H9 (cell line): ENCODE data around the gene HIPK3. TPM values are rescaled to one million over a fixed set of nuclear protein-coding genes. Genes with fewer than 3 reads are reported as not detected.

Experiments used
- DNase-seq: peaks from one replicate; pipeline ENCODE4 v3.0.0-alpha.2; 2017
- H2AFZ ChIP-seq: one replicate; pipeline ENCODE4 v1.6.1; 2013; ENCODE audit warnings: mild to moderate bottlenecking, low read length, control low read depth, moderate library complexity
- H2AK5ac ChIP-seq: 2 replicates; pipeline ENCODE4 v1.6.1; 2013; ENCODE audit warnings: low read length, control low read depth, mixed read lengths; ENCODE audit not compliant: insufficient read length
- H2BK120ac ChIP-seq: one replicate; pipeline ENCODE4 v1.6.1; 2013; ENCODE audit warnings: low read depth, mild to moderate bottlenecking, low read length, control low read depth, inconsistent platforms; ENCODE audit not compliant: poor library complexity, severe bottlenecking
- H2BK12ac ChIP-seq: 2 replicates; pipeline ENCODE4 v1.6.1; 2013; ENCODE audit warnings: low read length, control low read depth, mixed read lengths, low read depth; ENCODE audit not compliant: insufficient read length
- H2BK15ac ChIP-seq: 2 replicates; pipeline ENCODE4 v1.6.1; 2013; ENCODE audit warnings: low read depth, low read length, control low read depth
- H2BK20ac ChIP-seq: one replicate; pipeline ENCODE4 v1.6.1; 2013; ENCODE audit warnings: low read depth, mild to moderate bottlenecking, low read length, control low read depth, inconsistent platforms; ENCODE audit not compliant: poor library complexity, severe bottlenecking
- H2BK5ac ChIP-seq: 2 replicates; pipeline ENCODE4 v1.6.1; 2013; ENCODE audit warnings: low read length, control low read depth, mixed read lengths; ENCODE audit not compliant: insufficient read length
- H3K14ac ChIP-seq: 2 replicates; pipeline ENCODE4 v1.6.1; 2013; ENCODE audit warnings: low read length, control low read depth; ENCODE audit not compliant: insufficient read depth
- H3K18ac ChIP-seq: 2 replicates; pipeline ENCODE4 v1.6.1; 2013; ENCODE audit warnings: low read depth, mild to moderate bottlenecking, mixed read lengths, low read length, control low read depth; ENCODE audit not compliant: insufficient read length
- H3K23ac ChIP-seq: 2 replicates; pipeline ENCODE4 v1.6.1; 2013; ENCODE audit warnings: low read length, control low read depth, mixed read lengths, low read depth; ENCODE audit not compliant: insufficient read length
- H3K23me2 ChIP-seq: 2 replicates; pipeline ENCODE4 v1.6.1; 2013; ENCODE audit warnings: low read depth, mild to moderate bottlenecking, mixed read lengths, low read length, control low read depth; ENCODE audit not compliant: insufficient read length, poor library complexity, severe bottlenecking
- H3K27ac ChIP-seq: 2 replicates; pipeline ENCODE4 v1.5.1; 2013; ENCODE audit warnings: low read length, control low read depth, mixed read lengths, low read depth; ENCODE audit not compliant: insufficient read length
- H3K27me3 ChIP-seq: 2 replicates; pipeline ENCODE4 v1.6.1; 2013; ENCODE audit warnings: low read length, control low read depth, inconsistent platforms; ENCODE audit not compliant: insufficient read depth
- H3K4ac ChIP-seq: 2 replicates; pipeline ENCODE4 v1.6.1; 2013; ENCODE audit warnings: low read depth, mild to moderate bottlenecking, control low read depth, inconsistent platforms, low read length, moderate library complexity
- H3K4me1 ChIP-seq: 2 replicates; pipeline ENCODE4 v1.6.1; 2013; ENCODE audit warnings: low read length, control low read depth, inconsistent platforms; ENCODE audit not compliant: insufficient read depth
- H3K4me2 ChIP-seq: 2 replicates; pipeline ENCODE4 v1.6.1; 2013; ENCODE audit warnings: low read length, control low read depth, mixed read lengths; ENCODE audit not compliant: insufficient read length, insufficient read depth
- H3K56ac ChIP-seq: 2 replicates; pipeline ENCODE4 v1.6.1; 2013; ENCODE audit warnings: low read depth, mild to moderate bottlenecking, mixed read lengths, low read length, control low read depth; ENCODE audit not compliant: insufficient read length
- H3K79me1 ChIP-seq: 2 replicates; pipeline ENCODE4 v1.6.1; 2013; ENCODE audit warnings: low read depth, mild to moderate bottlenecking, moderate library complexity, low read length, control low read depth, inconsistent platforms; ENCODE audit not compliant: insufficient read depth, poor library complexity, severe bottlenecking
- H3K79me2 ChIP-seq: 2 replicates; pipeline ENCODE4 v1.6.1; 2013; ENCODE audit warnings: low read length, control low read depth, inconsistent platforms; ENCODE audit not compliant: insufficient read depth
- H3K9ac ChIP-seq: 2 replicates; pipeline ENCODE4 v1.6.1; 2013; ENCODE audit warnings: low read length, control low read depth, mixed read lengths; ENCODE audit not compliant: insufficient read length; ENCODE audit errors: extremely low read depth
- H3K9me3 ChIP-seq: one replicate; pipeline ENCODE4 v1.6.1; 2013; ENCODE audit warnings: low read depth, low read length, inconsistent platforms; ENCODE audit not compliant: control insufficient read depth
- H3T11ph ChIP-seq: one replicate; pipeline ENCODE4 v1.6.1; 2013; ENCODE audit warnings: mild to moderate bottlenecking, low read length, control low read depth, inconsistent platforms
- H4K20me1 ChIP-seq: one replicate; pipeline ENCODE4 v1.6.1; 2013; ENCODE audit not compliant: control insufficient read depth, insufficient read length, insufficient read depth
- H4K5ac ChIP-seq: 2 replicates; pipeline ENCODE4 v1.6.1; 2013; ENCODE audit warnings: low read depth, mild to moderate bottlenecking, mixed read lengths, low read length, control low read depth; ENCODE audit not compliant: insufficient read length
- H4K8ac ChIP-seq: replicated peaks from 2 replicates; pipeline ENCODE4 v1.6.1; 2013; ENCODE audit warnings: low read length, control low read depth, mixed read lengths, low read depth; ENCODE audit not compliant: insufficient read length
- H4K91ac ChIP-seq: 2 replicates; pipeline ENCODE4 v1.6.1; 2013; ENCODE audit warnings: low read depth, mild to moderate bottlenecking, moderate library complexity, mixed read lengths, low read length, control low read depth; ENCODE audit not compliant: insufficient read length
- H3K27ac Mint-ChIP-seq, 3 experiments: 2 replicates in 2 of 3; 3 replicates in 1 of 3; pipeline ENCODE4 v1.8.0; 2020 to 2021; ENCODE audit warnings: mixed read lengths in 3 of 3, mild to moderate bottlenecking in 1 of 3, moderate library complexity in 1 of 3
- H3K27me3 Mint-ChIP-seq: 2 replicates; pipeline ENCODE4 v1.8.0; 2021; ENCODE audit warnings: low read depth, mild to moderate bottlenecking, moderate library complexity, mixed read lengths
- H3K36me3 Mint-ChIP-seq, 3 experiments: 2 replicates in 2 of 3; 3 replicates in 1 of 3; pipeline ENCODE4 v1.8.0; 2020 to 2021; ENCODE audit warnings: low read depth in 3 of 3, mixed read lengths in 3 of 3; ENCODE audit not compliant: insufficient read depth in 1 of 3
- H3K4me1 Mint-ChIP-seq, 2 experiments: 2 replicates each; pipeline ENCODE4 v1.8.0; 2020; ENCODE audit warnings: mixed read lengths in 2 of 2
- H3K4me3 Mint-ChIP-seq, 2 experiments: 2 replicates in 1 of 2; 3 replicates in 1 of 2; pipeline ENCODE4 v1.8.0; 2020 to 2021; ENCODE audit warnings: mild to moderate bottlenecking in 2 of 2, mixed read lengths in 2 of 2, moderate library complexity in 1 of 2
- H3K9me3 Mint-ChIP-seq, 2 experiments: 2 replicates in 1 of 2; 3 replicates in 1 of 2; pipeline ENCODE4 v1.8.0; 2020; ENCODE audit warnings: mild to moderate bottlenecking in 2 of 2, mixed read lengths in 2 of 2, moderate library complexity in 1 of 2
- WGBS: extraction: QIAGEN DNeasy Blood & Tissue Kit; methylation state at CpG from one replicate; pipeline ENCODE4 v1.1.7; 2013; ENCODE audit warnings: missing lambda C conversion rate, low lambda C conversion rate, mixed read lengths; ENCODE audit not compliant: insufficient read length; ENCODE audit errors: extremely low coverage; 5-methylcytosine and 5-hydroxymethylcytosine counted together
- total RNA-seq: library from RNA; stranded (reverse); gene quantifications from 2 replicates; pipeline ENCODE4 v1.2.1, GENCODE V29; 2021
- TF ChIP-seq, protein P1 (sequence below): fragments of 200-600 bp; sonication (generic); conservative IDR thresholded peaks from 3 replicates; pipeline ENCODE4 v1.8.0; 2021; ENCODE audit warnings: antibody characterized with exemption, mild to moderate bottlenecking

Gene HIPK3
- total RNA-seq, 1 experiment from 2014 or later: 23.4 TPM

DNA sequence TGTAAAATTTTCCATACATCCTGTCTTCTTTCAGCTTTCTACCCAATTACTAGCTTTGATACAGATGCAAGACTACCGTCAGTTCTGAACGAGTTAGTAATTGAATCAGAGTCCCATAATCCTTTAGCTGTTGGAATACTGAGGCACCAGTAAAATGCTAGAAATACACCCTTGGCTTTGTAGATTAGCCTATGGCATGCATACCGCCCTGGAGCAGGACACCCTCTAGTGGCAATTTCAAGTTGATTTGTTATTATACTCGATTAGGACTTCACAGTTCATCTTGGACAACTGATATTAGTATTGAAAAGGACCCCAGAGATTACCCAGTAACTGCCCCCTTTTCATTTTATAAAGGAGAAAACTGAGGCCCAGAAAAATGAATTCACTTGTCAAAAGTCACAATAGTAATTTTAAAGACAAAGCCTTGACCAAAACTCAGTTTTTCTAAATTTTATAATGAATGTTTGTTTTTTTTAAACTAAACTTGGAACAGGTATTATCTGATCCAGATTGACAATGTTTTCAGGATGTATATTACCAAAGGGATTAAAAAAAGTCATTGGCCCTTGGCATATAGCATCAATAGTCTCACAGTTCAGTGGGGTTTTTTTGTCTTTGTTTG lies 72.6 kb downstream of the HIPK3 start:
- Histone ChIP-seq H3K27ac (no peak overlapping the region), H3K27me3 (no peaks in the 10 kb centered on the region), H3K14ac (no peak overlapping the region), H3T11ph (no peak overlapping the region), H2AFZ (no peak overlapping the region), H4K8ac (no peak overlapping the region), H3K79me2 (no peaks in the 10 kb centered on the region), H3K9me3 (no peaks in the 10 kb centered on the region), H3K4ac (no peak overlapping the region), H3K4me1 (no peaks in the 10 kb centered on the region), H2BK12ac (no peak overlapping the region), H3K56ac (no peak overlapping the region), H4K20me1 (no peaks in the 10 kb centered on the region), H2BK15ac (no peak overlapping the region), H2BK20ac (no peak overlapping the region), H4K91ac (no peak overlapping the region), H3K23ac (no peak overlapping the region), H3K23me2 (no peaks in the 10 kb centered on the region), H3K4me2 (no peak overlapping the region), H3K9ac (no peak overlapping the region), H3K79me1 (no peaks in the 10 kb centered on the region), H2BK120ac (no peak overlapping the region), H2AK5ac (no peak overlapping the region), H4K5ac (no peak overlapping the region), H3K18ac (no peak overlapping the region), H2BK5ac (no peak overlapping the region)
- no peaks in the 10 kb centered on the region for H3K9me3 Mint-ChIP-seq
- no peak for DNase-seq
- H3K4me1 Mint-ChIP-seq: peaks cover 2% of the 10 kb centered on the region in 2 experiments; a peak in 3 of 4 replicates
- TF ChIP-seq, protein P1, sequence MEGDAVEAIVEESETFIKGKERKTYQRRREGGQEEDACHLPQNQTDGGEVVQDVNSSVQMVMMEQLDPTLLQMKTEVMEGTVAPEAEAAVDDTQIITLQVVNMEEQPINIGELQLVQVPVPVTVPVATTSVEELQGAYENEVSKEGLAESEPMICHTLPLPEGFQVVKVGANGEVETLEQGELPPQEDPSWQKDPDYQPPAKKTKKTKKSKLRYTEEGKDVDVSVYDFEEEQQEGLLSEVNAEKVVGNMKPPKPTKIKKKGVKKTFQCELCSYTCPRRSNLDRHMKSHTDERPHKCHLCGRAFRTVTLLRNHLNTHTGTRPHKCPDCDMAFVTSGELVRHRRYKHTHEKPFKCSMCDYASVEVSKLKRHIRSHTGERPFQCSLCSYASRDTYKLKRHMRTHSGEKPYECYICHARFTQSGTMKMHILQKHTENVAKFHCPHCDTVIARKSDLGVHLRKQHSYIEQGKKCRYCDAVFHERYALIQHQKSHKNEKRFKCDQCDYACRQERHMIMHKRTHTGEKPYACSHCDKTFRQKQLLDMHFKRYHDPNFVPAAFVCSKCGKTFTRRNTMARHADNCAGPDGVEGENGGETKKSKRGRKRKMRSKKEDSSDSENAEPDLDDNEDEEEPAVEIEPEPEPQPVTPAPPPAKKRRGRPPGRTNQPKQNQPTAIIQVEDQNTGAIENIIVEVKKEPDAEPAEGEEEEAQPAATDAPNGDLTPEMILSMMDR: peak; percentile 80
- no peaks in the 10 kb centered on the region for H3K36me3 Mint-ChIP-seq
- H3K27me3 Mint-ChIP-seq: no peaks in the 10 kb centered on the region
- H3K27ac Mint-ChIP-seq: no peak overlapping the region
- no CpG with 5 or more reads among the region's 4 CpGs for WGBS
- no peak overlapping the region for H3K4me3 Mint-ChIP-seq
